Neural progenitor cell (in vitro differentiated cells): Measurements from ENCODE around the gene RUFY4. TPM values are rescaled to one million over a fixed set of nuclear protein-coding genes. Genes with fewer than 3 reads are reported as not detected.
"Not testable (repeated sequence)": the region's sequence is repeated elsewhere in the genome, so short reads cannot be mapped to it uniquely, and the experiment has no call there.

Experiments
- DNase-seq: peaks from one replicate; pipeline ENCODE4 v3.0.0-alpha.2; 2016; ENCODE audit warnings: low spot score
- H2AFZ ChIP-seq: fragments of 200-600 bp; sonication (generic); replicated peaks from 2 replicates; pipeline ENCODE4 v1.6.1; 2016; ENCODE audit warnings: antibody characterized with exemption
- H3F3A ChIP-seq: fragments of 200-600 bp; sonication (generic); 2 replicates; pipeline ENCODE4 v1.6.1; 2016; ENCODE audit warnings: antibody characterized with exemption, low read depth
- H3K27ac ChIP-seq: fragments of 200-600 bp; sonication (generic); 2 replicates; pipeline ENCODE4 v1.5.1; 2016; ENCODE audit warnings: mild to moderate bottlenecking
- H3K27me3 ChIP-seq: fragments of 200-600 bp; sonication (generic); 2 replicates; pipeline ENCODE4 v1.6.1; 2016; ENCODE audit warnings: mild to moderate bottlenecking, moderate library complexity
- H3K36me3 ChIP-seq: fragments of 200-600 bp; sonication (generic); 2 replicates; pipeline ENCODE4 v1.5.1; 2016
- H3K4me1 ChIP-seq: fragments of 200-600 bp; sonication (generic); 2 replicates; pipeline ENCODE4 v1.6.1; 2016; ENCODE audit warnings: mixed run types
- H3K4me2 ChIP-seq: fragments of 200-600 bp; sonication (generic); 2 replicates; pipeline ENCODE4 v1.6.1; 2016
- H3K4me3 ChIP-seq: fragments of 200-600 bp; sonication (generic); 2 replicates; pipeline ENCODE4 v1.5.1; 2016
- H3K79me2 ChIP-seq: fragments of 200-600 bp; sonication (generic); 2 replicates; pipeline ENCODE4 v1.6.1; 2016; ENCODE audit warnings: low read depth
- H3K9ac ChIP-seq: fragments of 200-600 bp; sonication (generic); 2 replicates; pipeline ENCODE4 v1.6.1; 2016
- H3K9me3 ChIP-seq: fragments of 200-600 bp; sonication (generic); 2 replicates; pipeline ENCODE4 v1.5.1; 2016; ENCODE audit warnings: low read depth
- H4K20me1 ChIP-seq: fragments of 200-600 bp; sonication (generic); 2 replicates; pipeline ENCODE4 v1.6.1; 2016; ENCODE audit warnings: low read depth
- H3K27ac Mint-ChIP-seq: 3 replicates; pipeline ENCODE4 v1.8.0; 2021; ENCODE audit warnings: mixed read lengths
- H3K27me3 Mint-ChIP-seq: 2 replicates; pipeline ENCODE4 v1.8.0; 2022; ENCODE audit warnings: low read depth, mild to moderate bottlenecking, inconsistent platforms, moderate library complexity, mixed read lengths; ENCODE audit not compliant: insufficient read depth
- H3K36me3 Mint-ChIP-seq: 3 replicates; pipeline ENCODE4 v1.8.0; 2021; ENCODE audit warnings: mixed read lengths
- H3K4me1 Mint-ChIP-seq: 3 replicates; pipeline ENCODE4 v1.8.0; 2021; ENCODE audit warnings: mixed read lengths
- H3K4me3 Mint-ChIP-seq: 3 replicates; pipeline ENCODE4 v1.8.0; 2021; ENCODE audit warnings: mild to moderate bottlenecking, moderate library complexity, mixed read lengths
- H3K9me3 Mint-ChIP-seq: 3 replicates; pipeline ENCODE4 v1.8.0; 2020; ENCODE audit warnings: mixed read lengths
- EZH2 ChIP-seq: fragments of 200-600 bp; sonication (generic); IDR thresholded peaks from 2 replicates; pipeline ENCODE4 v1.6.1; 2017; ENCODE audit warnings: antibody characterized with exemption, mild to moderate bottlenecking, moderate library complexity
- EZH2phosphoT487 ChIP-seq: fragments of 200-600 bp; sonication (generic); IDR thresholded peaks from 2 replicates; pipeline ENCODE4 v1.6.1; 2017; ENCODE audit warnings: antibody characterized with exemption
- total RNA-seq: library from RNA; depleted of rRNA; stranded (reverse); fragments of >200 nt; gene quantifications from 2 replicates; pipeline ENCODE4 v1.2.3, GENCODE V29; 2015; ENCODE audit warnings: low replicate concordance
- TF ChIP-seq, protein P1 (sequence below): fragments of 200-600 bp; sonication (generic); IDR thresholded peaks from 2 replicates; pipeline ENCODE4 v1.5.1; 2017; ENCODE audit warnings: antibody characterized with exemption, mild to moderate bottlenecking

RUFY4 gene
- total RNA-seq, 1 donor from 2014 or later, result not detected

GRCh38 chr2:218043100-218043499 is 26.0 kb upstream of the RUFY4 start:
- Histone ChIP-seq H3F3A (no peaks in the 10 kb centered on the region), H3K9ac (no peak overlapping the region), H3K4me2 (no peak overlapping the region), H3K9me3 (no peaks in the 10 kb centered on the region), H3K79me2 (no peaks in the 10 kb centered on the region), H3K27ac (no peak overlapping the region), H3K4me3 (no peak overlapping the region), H3K27me3 (peaks cover 38% of the 10 kb centered on the region), H3K4me1 (no peaks in the 10 kb centered on the region), H2AFZ (no peak overlapping the region), H3K36me3 (no peaks in the 10 kb centered on the region), H4K20me1 (no peaks in the 10 kb centered on the region)
- Mint-ChIP-seq H3K36me3 (no peaks in the 10 kb centered on the region), H3K4me3 (no peak overlapping the region), H3K9me3 (peaks cover 8% of the 10 kb centered on the region), H3K27ac (no peak overlapping the region), H3K27me3 (no peaks in the 10 kb centered on the region), H3K4me1 (no peaks in the 10 kb centered on the region)
- no peak for TF ChIP-seq EZH2phosphoT487
- no peak for TF ChIP-seq EZH2
- TF ChIP-seq, protein P1, sequence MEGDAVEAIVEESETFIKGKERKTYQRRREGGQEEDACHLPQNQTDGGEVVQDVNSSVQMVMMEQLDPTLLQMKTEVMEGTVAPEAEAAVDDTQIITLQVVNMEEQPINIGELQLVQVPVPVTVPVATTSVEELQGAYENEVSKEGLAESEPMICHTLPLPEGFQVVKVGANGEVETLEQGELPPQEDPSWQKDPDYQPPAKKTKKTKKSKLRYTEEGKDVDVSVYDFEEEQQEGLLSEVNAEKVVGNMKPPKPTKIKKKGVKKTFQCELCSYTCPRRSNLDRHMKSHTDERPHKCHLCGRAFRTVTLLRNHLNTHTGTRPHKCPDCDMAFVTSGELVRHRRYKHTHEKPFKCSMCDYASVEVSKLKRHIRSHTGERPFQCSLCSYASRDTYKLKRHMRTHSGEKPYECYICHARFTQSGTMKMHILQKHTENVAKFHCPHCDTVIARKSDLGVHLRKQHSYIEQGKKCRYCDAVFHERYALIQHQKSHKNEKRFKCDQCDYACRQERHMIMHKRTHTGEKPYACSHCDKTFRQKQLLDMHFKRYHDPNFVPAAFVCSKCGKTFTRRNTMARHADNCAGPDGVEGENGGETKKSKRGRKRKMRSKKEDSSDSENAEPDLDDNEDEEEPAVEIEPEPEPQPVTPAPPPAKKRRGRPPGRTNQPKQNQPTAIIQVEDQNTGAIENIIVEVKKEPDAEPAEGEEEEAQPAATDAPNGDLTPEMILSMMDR, result no peak
- DNase-seq, result no peak

- Histone ChIP-seq H3K4me3 (no peak overlapping the region), H3K9ac (no peak overlapping the region), H4K20me1 (no peaks in the 10 kb centered on the region), H3F3A (no peaks in the 10 kb centered on the region), H2AFZ (no peak overlapping the region), H3K27ac (no peak overlapping the region), H3K36me3 (no peaks in the 10 kb centered on the region), H3K9me3 (no peaks in the 10 kb centered on the region), H3K79me2 (no peaks in the 10 kb centered on the region), H3K27me3 (peaks cover 32% of the 10 kb centered on the region), H3K4me1 (no peaks in the 10 kb centered on the region), H3K4me2 (no peak overlapping the region)
- Mint-ChIP-seq H3K36me3 (no peaks in the 10 kb centered on the region), H3K27me3 (no peaks in the 10 kb centered on the region), H3K4me1 (no peaks in the 10 kb centered on the region), H3K27ac (no peak overlapping the region), H3K9me3 (peaks cover 8% of the 10 kb centered on the region), H3K4me3 (no peak overlapping the region)
- DNase-seq, result no peak
- TF ChIP-seq EZH2, result no peak
- TF ChIP-seq, protein P1, result no peak
- TF ChIP-seq EZH2phosphoT487, result no peak
These were observed 25.3 kb upstream of the RUFY4 start for GRCh38 chr2:218043701-218044109.

DNA sequence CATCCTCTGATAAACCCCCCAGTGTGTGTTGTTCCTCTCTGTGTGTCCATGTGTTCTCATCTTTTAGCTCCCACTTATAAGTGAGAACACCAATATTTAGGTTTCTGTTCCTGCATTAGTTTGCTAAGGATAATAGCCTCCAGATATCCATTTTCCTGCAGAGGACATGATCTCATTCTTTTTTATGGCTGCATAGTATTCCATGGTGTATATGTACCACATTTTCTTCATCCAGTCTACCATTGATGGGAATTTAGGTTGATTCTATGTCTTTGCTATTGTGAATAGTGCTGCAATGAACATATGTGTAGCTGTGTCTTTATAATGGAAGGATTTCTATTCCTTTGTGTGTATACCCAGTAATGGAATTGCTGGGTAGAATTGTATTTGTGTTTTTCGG is 24.5 kb upstream of the RUFY4 start:
- H3K4me1 ChIP-seq, H3K27me3 Mint-ChIP-seq, H3K36me3 Mint-ChIP-seq, H3K27ac Mint-ChIP-seq, DNase-seq, H3K9me3 ChIP-seq, H3K4me2 ChIP-seq, H4K20me1 ChIP-seq, H3K9me3 Mint-ChIP-seq, H3K4me3 Mint-ChIP-seq, H2AFZ ChIP-seq, H3K36me3 ChIP-seq, H3K4me3 ChIP-seq, H3K9ac ChIP-seq, H3K27ac ChIP-seq, H3K4me1 Mint-ChIP-seq, H3K79me2 ChIP-seq, H3F3A ChIP-seq: not testable (repeated sequence)
- peaks cover 28% of the 10 kb centered on the region for H3K27me3 ChIP-seq

DNA sequence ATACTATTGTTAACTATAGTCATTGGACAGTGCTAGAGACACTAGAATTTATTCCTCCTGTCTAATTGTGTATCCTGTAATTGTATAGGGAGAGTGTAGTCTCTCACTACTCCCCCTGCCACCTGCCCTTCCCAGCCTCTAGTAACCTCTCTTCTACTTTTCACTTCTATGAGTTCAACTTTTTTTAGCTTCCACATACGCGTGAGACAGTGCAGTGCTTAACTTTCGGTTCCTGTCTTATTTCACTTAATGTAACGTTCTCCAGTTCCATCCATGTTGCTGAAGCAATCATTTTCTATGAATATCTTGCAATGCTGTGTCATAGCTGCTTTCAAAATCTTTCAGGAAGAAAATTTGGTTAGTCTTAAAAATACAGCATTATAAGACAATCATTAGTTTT is 22.8 kb upstream of the RUFY4 start:
- no peaks in the 10 kb centered on the region for H3K27me3 Mint-ChIP-seq
- Histone ChIP-seq H3F3A (no peaks in the 10 kb centered on the region), H4K20me1 (no peaks in the 10 kb centered on the region), H3K79me2 (no peaks in the 10 kb centered on the region), H3K9me3 (no peaks in the 10 kb centered on the region), H3K4me3 (no peak overlapping the region), H3K9ac (no peak overlapping the region), H3K4me2 (no peak overlapping the region), H2AFZ (no peak overlapping the region), H3K27ac (no peak overlapping the region), H3K27me3 (peaks cover 12% of the 10 kb centered on the region), H3K4me1 (no peaks in the 10 kb centered on the region), H3K36me3 (no peaks in the 10 kb centered on the region)
- no peak overlapping the region for H3K4me3 Mint-ChIP-seq
- H3K27ac Mint-ChIP-seq, result no peak overlapping the region
- DNase-seq, result no peak
- TF ChIP-seq, protein P1, result no peak
- TF ChIP-seq EZH2phosphoT487, result no peak
- no peak for TF ChIP-seq EZH2
- no peaks in the 10 kb centered on the region for H3K36me3 Mint-ChIP-seq
- H3K4me1 Mint-ChIP-seq, result no peaks in the 10 kb centered on the region
- peaks cover 8% of the 10 kb centered on the region for H3K9me3 Mint-ChIP-seq
